SK-N-MC (cell line): ENCODE results near the gene SAMSN1.

Source experiments
- EZH2 ChIP-seq: fragments of 200-600 bp; sonication (generic); IDR thresholded peaks from one replicate; pipeline ENCODE4 v1.6.1; 2017; ENCODE audit warnings: antibody characterized with exemption
- POLR2AphosphoS5 ChIP-seq: IDR thresholded peaks from 2 replicates; pipeline ENCODE4 v1.6.1; 2012; ENCODE audit warnings: mild to moderate bottlenecking, low read depth, low read length, borderline replicate concordance

DNA sequence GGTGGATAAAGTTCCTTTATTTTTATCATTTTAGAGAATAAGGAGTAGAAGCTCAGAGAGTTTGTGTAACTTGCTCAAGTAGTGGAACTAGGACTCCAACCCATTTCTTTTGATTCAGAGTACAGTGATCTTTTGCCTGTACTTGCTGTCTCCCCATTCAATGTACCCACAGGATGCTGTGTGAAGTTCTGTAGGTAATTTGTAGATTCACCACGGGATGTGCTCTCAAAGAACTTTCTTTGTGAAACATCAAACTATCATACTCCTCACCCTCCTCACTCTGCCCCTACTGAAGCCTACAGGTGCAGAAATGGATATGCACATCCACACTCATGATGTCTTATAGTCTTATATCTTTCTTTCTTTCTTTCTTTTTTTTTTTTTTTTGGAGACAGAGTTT, 97.3 kb downstream of the SAMSN1 start:
- TF ChIP-seq POLR2AphosphoS5 (no peak), EZH2 (no peak)
